A549 (cell line): ENCODE results near the gene EMB. TPM values are rescaled to one million over a fixed set of nuclear protein-coding genes. Genes with fewer than 3 reads are reported as not detected.
"Not testable (repeated sequence)": the region's sequence is repeated elsewhere in the genome, so short reads cannot be mapped to it uniquely, and the experiment has no call there.

Experiments
- ATAC-seq, 2 experiments: fragments of 200-7000 bp in 1 of 2; fragments of >200 bp in 1 of 2; cut with Nextera tagmentation in 1 of 2; cut with Tn5 transposase in 1 of 2; 3 replicates each; pipeline versions ENCODE4 v1.8.0 to v1.9.1; 2018 to 2020; ENCODE audit warnings: mild to moderate bottlenecking in 1 of 2, moderate library complexity in 1 of 2
- CTCF ChIA-PET: fragments of 300-600 bp; sonication (Branson Sonifier 250); formaldehyde crosslinking; extraction: SDS; loops from one replicate; lab custom pipeline; 2021; ENCODE audit warnings: antibody characterized with exemption, inconsistent platforms; lab: Yijun Ruan, JAX
- POLR2A ChIA-PET: fragments of 350-600 bp; formaldehyde crosslinking; extraction: SDS; loops from one replicate; lab custom pipeline; 2021; ENCODE audit warnings: antibody characterized with exemption, inconsistent platforms; lab: Yijun Ruan, JAX
- DNase-seq, 2 experiments: peaks; one replicate each; pipeline versions ENCODE4 v3.0.0 to v3.0.0-alpha.2; 2011 to 2016; ENCODE audit warnings: low read depth in 1 of 2, low spot score in 1 of 2
- FAIRE-seq: peaks from 2 replicates; lab custom pipeline; 2011; peaks lifted over from hg19 to GRCh38; lab: Jason Lieb, UNC
- H3K27ac ChIP-seq, 2 experiments: fragments of >200 bp; sonication (Bioruptor Twin); formaldehyde crosslinking; 3 replicates each; pipeline ENCODE4 v1.5.1; 2016 to 2017
- H3K4me1 ChIP-seq: fragments of >200 bp; sonication (Bioruptor Twin); formaldehyde crosslinking; 3 replicates; pipeline ENCODE4 v1.6.1; 2016
- H3K4me2 ChIP-seq: fragments of >200 bp; sonication (Bioruptor Twin); formaldehyde crosslinking; 3 replicates; pipeline ENCODE4 v1.6.1; 2016
- H3K4me3 ChIP-seq: fragments of >200 bp; sonication (Bioruptor Twin); formaldehyde crosslinking; 3 replicates; pipeline ENCODE4 v1.5.1; 2016
- H3K9me3 ChIP-seq: fragments of >200 bp; sonication (Bioruptor Twin); formaldehyde crosslinking; 3 replicates; pipeline ENCODE4 v1.6.1; 2016
- BCL3 ChIP-seq: fragments of >200 bp; sonication (Bioruptor Twin); formaldehyde crosslinking; IDR thresholded peaks from 3 replicates; pipeline ENCODE4 v1.6.1; 2016
- CHD2 ChIP-seq: fragments of 150-350 bp; IDR thresholded peaks from 2 replicates; pipeline ENCODE4 v1.6.1; 2014; ENCODE audit warnings: low read length; ENCODE audit not compliant: partially characterized antibody
- FOSL2 ChIP-seq, 2 experiments: fragments of 450-650 bp in 1 of 2; fragments of >200 bp in 1 of 2; sonication (Bioruptor Twin) in 1 of 2; formaldehyde crosslinking; IDR thresholded peaks; 2 replicates each; pipeline versions ENCODE4 v1.5.0 to v1.6.1; 2016 to 2020; ENCODE audit warnings: mild to moderate bottlenecking in 1 of 2, moderate library complexity in 1 of 2
- HES2 ChIP-seq: fragments of >200 bp; sonication (Bioruptor Twin); formaldehyde crosslinking; IDR thresholded peaks from 2 replicates; pipeline ENCODE4 v1.6.1; 2016
- HOXA7 ChIP-seq: fragments of 250-450 bp; sonication (Bioruptor Pico); IDR thresholded peaks from 2 replicates; pipeline ENCODE4 v1.5.0; 2020; ENCODE audit warnings: mild to moderate bottlenecking, moderate library complexity
- JUN ChIP-seq, 2 experiments: fragments of >200 bp; sonication (Bioruptor Twin); formaldehyde crosslinking; IDR thresholded peaks; 2 replicates in 1 of 2; 3 replicates in 1 of 2; pipeline ENCODE4 v1.6.1; 2016 to 2017
- KDM5A ChIP-seq: fragments of 200-600 bp; sonication (generic); IDR thresholded peaks from 2 replicates; pipeline ENCODE4 v1.6.1; 2016; ENCODE audit warnings: antibody characterized with exemption, mild to moderate bottlenecking
- MAZ ChIP-seq: fragments of 150-350 bp; IDR thresholded peaks from 2 replicates; pipeline ENCODE4 v1.6.1; 2014; ENCODE audit warnings: antibody characterized with exemption, low read depth, low read length, borderline replicate concordance
- NFE2L2 ChIP-seq: fragments of 150-350 bp; conservative IDR thresholded peaks from 2 replicates; pipeline ENCODE4 v1.6.1; 2014; ENCODE audit warnings: low read length
- NPAS2 ChIP-seq: fragments of 250-450 bp; sonication (Bioruptor Pico); IDR thresholded peaks from 2 replicates; pipeline ENCODE4 v1.8.0; 2022; ENCODE audit warnings: mild to moderate bottlenecking, moderate library complexity, borderline replicate concordance
- POLR2AphosphoS2 ChIP-seq: conservative IDR thresholded peaks from 2 replicates; pipeline ENCODE4 v1.6.1; 2012; ENCODE audit warnings: low read length, improper control_type of control experiment, inconsistent platforms
- SREBF2 ChIP-seq: fragments of 450-650 bp; IDR thresholded peaks from 2 replicates; pipeline ENCODE4 v1.6.1; 2014; ENCODE audit warnings: mild to moderate bottlenecking, moderate library complexity
- ZC3H11A ChIP-seq: fragments of 450-650 bp; IDR thresholded peaks from 2 replicates; pipeline ENCODE4 v1.6.1; 2014; ENCODE audit warnings: antibody characterized with exemption, mild to moderate bottlenecking
- WGBS: methylation state at CpG from one replicate; pipeline ENCODE4 v1.1.6; 2017; ENCODE audit errors: missing lambda C conversion rate; 5-methylcytosine and 5-hydroxymethylcytosine counted together
- polyA plus RNA-seq, 4 experiments: library from polyadenylated mRNA; depleted of rRNA in 3 of 4; stranded (reverse); fragments of >200 nt; fragmentation: RNase III in 1 of 4; extraction: RNeasy Plus Mini Kit Qiagen cat#74134 plus additional on column Dnase treatment in 1 of 4; gene quantifications; 2 replicates in 3 of 4; 3 replicates in 1 of 4; pipeline ENCODE4 v1.2.3, GENCODE V29; 2011 to 2017
- TF ChIP-seq, protein P1 (sequence below): fragments of 250-450 bp; sonication (Bioruptor Pico); IDR thresholded peaks from 2 replicates; pipeline ENCODE4 v1.5.0; 2020; ENCODE audit warnings: low read depth, mild to moderate bottlenecking, moderate library complexity
- TF ChIP-seq, protein P2 (sequence below): IDR thresholded peaks from 2 replicates; pipeline ENCODE4 v1.6.1; 2012

EMB gene
- polyA plus RNA-seq, 2 of the 4 experiments (the other 2 are of a cell fraction) = 5.2 to 11.9 TPM

DNA sequence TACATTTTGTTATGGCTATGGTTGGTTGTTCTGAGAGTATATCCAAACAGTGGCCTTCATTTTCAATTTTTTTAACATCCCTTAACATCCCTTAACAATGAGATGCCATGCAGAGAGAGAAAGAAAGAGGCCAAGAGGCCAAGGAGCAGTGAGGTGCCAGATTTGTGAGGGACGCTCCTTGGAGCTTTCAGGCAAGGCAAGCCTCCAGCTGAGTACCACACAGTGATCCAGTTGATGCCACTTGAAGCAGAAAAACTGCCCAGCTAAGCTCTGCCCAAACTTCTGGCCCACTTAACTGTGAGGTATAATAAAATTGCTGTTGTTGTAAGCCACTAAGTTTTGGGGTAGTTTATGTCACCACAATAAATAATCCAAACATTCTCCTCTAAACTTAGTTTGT is 22.6 kb upstream of the EMB start:
- no peaks in the 10 kb centered on the region for H3K9me3 ChIP-seq
- H3K4me1 ChIP-seq = no peaks in the 10 kb centered on the region
- no peak overlapping the region for H3K27ac ChIP-seq
- TF ChIP-seq NFE2L2 (no peak), KDM5A (no peak), MAZ (no peak)
- TF ChIP-seq, protein P1, sequence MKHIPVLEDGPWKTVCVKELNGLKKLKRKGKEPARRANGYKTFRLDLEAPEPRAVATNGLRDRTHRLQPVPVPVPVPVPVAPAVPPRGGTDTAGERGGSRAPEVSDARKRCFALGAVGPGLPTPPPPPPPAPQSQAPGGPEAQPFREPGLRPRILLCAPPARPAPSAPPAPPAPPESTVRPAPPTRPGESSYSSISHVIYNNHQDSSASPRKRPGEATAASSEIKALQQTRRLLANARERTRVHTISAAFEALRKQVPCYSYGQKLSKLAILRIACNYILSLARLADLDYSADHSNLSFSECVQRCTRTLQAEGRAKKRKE (CRISPR knock-in tag) = no peak
- TF ChIP-seq, protein P2, sequence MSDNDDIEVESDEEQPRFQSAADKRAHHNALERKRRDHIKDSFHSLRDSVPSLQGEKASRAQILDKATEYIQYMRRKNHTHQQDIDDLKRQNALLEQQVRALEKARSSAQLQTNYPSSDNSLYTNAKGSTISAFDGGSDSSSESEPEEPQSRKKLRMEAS = no peak
- FAIRE-seq (no peak), ATAC-seq (no peak), DNase-seq (no peak)
- no peak overlapping the region for H3K4me3 ChIP-seq
- POLR2A ChIA-PET = no interaction called here
- 5% methylated on average over 1 of the region's 1 CpG for WGBS
- CTCF ChIA-PET = no interaction called here
- no peak overlapping the region for H3K4me2 ChIP-seq

GRCh38 chr5:50463047-50463446 is 22.0 kb upstream of the EMB start:
- CTCF ChIA-PET = no interaction called here

GRCh38 chr5:50462579-50462978 is 21.5 kb upstream of the EMB start:
- CTCF ChIA-PET, H3K27ac ChIP-seq, H3K4me1 ChIP-seq, POLR2A ChIA-PET, H3K4me2 ChIP-seq, H3K4me3 ChIP-seq, ATAC-seq, FAIRE-seq, DNase-seq, H3K9me3 ChIP-seq: not testable (repeated sequence)
- 3% methylated on average over 1 of the region's 1 CpG for WGBS

More at GRCh38 chr5:50463047-50463446, 22.0 kb upstream of the EMB start:
- POLR2A ChIA-PET = no interaction called here
- no peaks in the 10 kb centered on the region for H3K9me3 ChIP-seq
- no peak overlapping the region for H3K4me3 ChIP-seq
- H3K27ac ChIP-seq = no peak overlapping the region
- no peaks in the 10 kb centered on the region for H3K4me1 ChIP-seq
- no peak for DNase-seq
- no peak for ATAC-seq
- no peak for FAIRE-seq
- WGBS = 25% methylated on average over 2 of the region's 2 CpGs
- no peak for TF ChIP-seq NPAS2
- no peak for TF ChIP-seq BCL3
- no peak overlapping the region for H3K4me2 ChIP-seq

- H3K4me3 ChIP-seq, POLR2A ChIA-PET, CTCF ChIA-PET, DNase-seq, ATAC-seq, FAIRE-seq, H3K27ac ChIP-seq, H3K4me1 ChIP-seq, H3K9me3 ChIP-seq, H3K4me2 ChIP-seq: not testable (repeated sequence)
- WGBS = 20% methylated on average over 9 of the region's 9 CpGs
These were observed 17.3 kb upstream of the EMB start for GRCh38 chr5:50458372-50458771.

DNA sequence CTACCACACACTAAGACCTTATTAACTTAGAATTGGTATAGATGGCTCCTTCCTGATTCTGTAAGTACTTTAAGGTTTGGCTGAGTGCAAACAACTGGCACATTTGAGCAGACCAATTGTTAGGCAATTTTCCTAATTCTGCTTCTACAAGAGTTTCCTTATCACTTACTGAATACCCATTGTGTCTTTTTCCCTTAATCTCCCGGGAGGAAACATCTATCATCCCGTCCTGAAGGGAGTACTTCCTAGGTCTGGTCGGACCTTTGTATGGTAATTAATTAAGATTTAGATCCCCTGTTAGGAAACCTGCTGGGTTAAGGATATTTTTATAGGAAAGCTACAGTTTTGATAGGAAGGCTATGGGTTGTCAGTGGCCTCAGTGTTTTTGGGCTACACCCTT is 8.2 kb upstream of the EMB start:
- CTCF ChIA-PET = interaction anchor here (0.6 kb wide), 1 partner anchor 8 kb away, joined by 3 read pairs; the partner anchor contains the start of gene EMB
- ATAC-seq, H3K27ac ChIP-seq, H3K4me2 ChIP-seq, DNase-seq, POLR2A ChIA-PET, FAIRE-seq, H3K4me1 ChIP-seq, H3K9me3 ChIP-seq, H3K4me3 ChIP-seq: not testable (repeated sequence)
- WGBS = 2% methylated on average over 3 of the region's 3 CpGs

- no peak for FAIRE-seq
- 29% methylated on average over 7 of the region's 7 CpGs for WGBS
- no peak for DNase-seq
- no peak for TF ChIP-seq KDM5A
- no peak for TF ChIP-seq ZC3H11A
- no peak for TF ChIP-seq HES2
- no peak for TF ChIP-seq FOSL2 (IDR thresholded peaks at IDR 0.05)
- no peak for TF ChIP-seq FOSL2 (CRISPR knock-in tag; IDR thresholded peaks at IDR 0.05)
- no peak for TF ChIP-seq CHD2
- TF ChIP-seq POLR2AphosphoS2 = no peak
- TF ChIP-seq HOXA7 (CRISPR knock-in tag) = no peak
- no peak for TF ChIP-seq JUN (IDR thresholded peaks at IDR 0.05)
- TF ChIP-seq SREBF2 = no peak
- H3K4me1 ChIP-seq = no peaks in the 10 kb centered on the region
- no peak overlapping the region for H3K4me2 ChIP-seq
- CTCF ChIA-PET = interaction anchor here (1.1 kb wide), 1 partner anchor 9 kb away, joined by 3 read pairs; no protein-coding TSS in a partner anchor
- POLR2A ChIA-PET = no interaction called here
- no peak overlapping the region for H3K27ac ChIP-seq
- H3K4me3 ChIP-seq = no peak overlapping the region
- ATAC-seq = no peak
- H3K9me3 ChIP-seq = 0 out of 3 replicates have a peak, but pooled peaks cover 2% of the 10 kb centered on the region
These were observed 6.9 kb upstream of the EMB start for GRCh38 chr5:50447941-50448340.
